HCT116 (cell line): ENCODE measurements around the gene AGAP1. TPM values are rescaled to one million over a fixed set of nuclear protein-coding genes. Genes with fewer than 3 reads are reported as not detected.

ENCODE experiments used
- ATAC-seq: fragments of 200-7000 bp; cut with Tn5 transposase; 2 replicates; pipeline ENCODE4 v1.9.1; 2020; ENCODE audit warnings: mild to moderate bottlenecking, moderate library complexity
- BruUV-seq: library from RNA; stranded (reverse); fragments of 400-500 nt; replicated peaks from 2 replicates; lab custom pipeline; 2021; lab: Mats Ljungman, UMichigan
- CTCF ChIA-PET: fragments of 300-600 bp; sonication (Branson Sonifier 250); formaldehyde crosslinking; loops from one replicate; lab custom pipeline; 2021; ENCODE audit warnings: antibody characterized with exemption; lab: Charles Lee
- POLR2A ChIA-PET: fragments of 300-600, 350-600 bp; sonication (Branson Sonifier 250); formaldehyde crosslinking; loops from one replicate; lab custom pipeline; 2021; ENCODE audit warnings: antibody characterized with exemption; lab: Charles Lee
- RAD21 ChIA-PET, 2 experiments: fragments of 300-600 bp; sonication (Branson Sonifier 250); formaldehyde crosslinking; loops; one replicate each; lab custom pipeline; 2023; ENCODE audit warnings: low total read pairs in 2 of 2; ENCODE audit not compliant: uncharacterized antibody in 2 of 2, unreplicated experiment in 2 of 2, low non-redundant PET in 1 of 2; lab: Charles Lee
- DNase-seq: peaks from one replicate; pipeline ENCODE4 v3.0.0-alpha.2; 2010; ENCODE audit warnings: low read depth, low spot score
- H2AFZ ChIP-seq: fragments of 200-600 bp; shearing (Covaris generic), sonication (generic); 2 replicates; pipeline ENCODE4 v1.6.1; 2017; ENCODE audit warnings: low read depth, mixed run types, mixed read lengths, antibody characterized with exemption, low read length; ENCODE audit not compliant: poor library complexity, severe bottlenecking
- H3K27ac ChIP-seq: 2 replicates; pipeline ENCODE4 v1.5.1; 2012; ENCODE audit warnings: low read depth, low read length
- H3K27me3 ChIP-seq: fragments of 200-600 bp; sonication (generic); 2 replicates; pipeline ENCODE4 v1.6.1; 2016; ENCODE audit warnings: mixed run types, low read length, mixed read lengths; ENCODE audit not compliant: insufficient read depth
- H3K36me3 ChIP-seq, 2 experiments: fragments of 200-500 bp in 1 of 2; fragments of 200-600 bp in 1 of 2; sonication (Bioruptor generic) in 1 of 2; sonication (generic) in 1 of 2; 2 replicates each; pipeline versions ENCODE4 v1.5.1 to v1.6.1; 2014 to 2016; ENCODE audit warnings: low read length in 2 of 2, inconsistent platforms in 1 of 2, mixed read lengths in 1 of 2, mixed run types in 1 of 2; ENCODE audit not compliant: insufficient read depth in 2 of 2, control insufficient read depth in 1 of 2
- H3K4me1 ChIP-seq, 2 experiments: fragments of 200-600 bp in 1 of 2; sonication (generic) in 1 of 2; 2 replicates each; pipeline versions ENCODE4 v1.5.1 to v1.6.1; 2012 to 2017; ENCODE audit warnings: low read length in 2 of 2, inconsistent platforms in 1 of 2, mild to moderate bottlenecking in 1 of 2, mixed read lengths in 1 of 2, mixed run types in 1 of 2, moderate library complexity in 1 of 2; ENCODE audit not compliant: insufficient read depth in 2 of 2, control insufficient read depth in 1 of 2
- H3K4me2 ChIP-seq: fragments of 200-600 bp; sonication (generic); 2 replicates; pipeline ENCODE4 v1.6.1; 2017; ENCODE audit warnings: mixed run types, low read length, mixed read lengths
- H3K4me3 ChIP-seq, 2 experiments: fragments of 200-600 bp in 1 of 2; sonication (generic) in 1 of 2; replicated peaks in 1 of 2; 2 replicates each; pipeline ENCODE4 v1.5.1; 2011 to 2016; ENCODE audit warnings: low read length in 2 of 2, control low read depth in 1 of 2, low read depth in 1 of 2, mild to moderate bottlenecking in 1 of 2, mixed read lengths in 1 of 2, mixed run types in 1 of 2
- H3K79me2 ChIP-seq: fragments of 200-600 bp; sonication (generic); 2 replicates; pipeline ENCODE4 v1.6.1; 2017; ENCODE audit warnings: mild to moderate bottlenecking, mixed run types, low read length, moderate library complexity, mixed read lengths; ENCODE audit not compliant: insufficient read depth
- H3K9ac ChIP-seq: fragments of 200-600 bp; sonication (generic); 2 replicates; pipeline ENCODE4 v1.6.1; 2016; ENCODE audit warnings: low read length, mixed read lengths
- H3K9me2 ChIP-seq: fragments of 200-600 bp; sonication (generic), shearing (Covaris generic); 2 replicates; pipeline ENCODE4 v1.6.1; 2017; ENCODE audit warnings: mixed run types, mild to moderate bottlenecking, moderate library complexity; ENCODE audit not compliant: insufficient read depth
- H3K9me3 ChIP-seq, 2 experiments: fragments of 200-500 bp in 1 of 2; fragments of 200-600 bp in 1 of 2; sonication (Bioruptor generic) in 1 of 2; sonication (generic) in 1 of 2; 2 replicates each; pipeline ENCODE4 v1.6.1; 2014 to 2017; ENCODE audit warnings: low read length in 2 of 2, mixed read lengths in 2 of 2, inconsistent platforms in 1 of 2, low read depth in 1 of 2, mild to moderate bottlenecking in 1 of 2, mixed run types in 1 of 2, moderate library complexity in 1 of 2; ENCODE audit not compliant: control insufficient read depth in 1 of 2, insufficient read depth in 1 of 2
- H4K20me1 ChIP-seq: fragments of 200-600 bp; sonication (generic), shearing (Covaris generic); 2 replicates; pipeline ENCODE4 v1.6.1; 2017; ENCODE audit warnings: mixed run types, mild to moderate bottlenecking, moderate library complexity; ENCODE audit not compliant: insufficient read depth
- ELF1 ChIP-seq: IDR thresholded peaks from 2 replicates; pipeline ENCODE4 v1.6.1; 2012; ENCODE audit warnings: low read depth, borderline replicate concordance
- ZNF274 ChIP-seq: fragments of 200-500 bp; sonication (Bioruptor generic); IDR thresholded peaks from 2 replicates; pipeline ENCODE4 v1.6.1; 2014; ENCODE audit warnings: mild to moderate bottlenecking, low read depth, low read length, inconsistent platforms
- intact Hi-C: fragments of 100-400 bp; cut with micrococcal nuclease; formaldehyde crosslinking; loops from 2 replicates; pipeline ENCODE4 v1.10.0; 2022
- total RNA-seq: library from RNA; stranded (reverse); gene quantifications from one replicate; pipeline ENCODE4 v1.2.1, GENCODE V29; 2021; ENCODE audit not compliant: unreplicated experiment
- TF ChIP-seq, protein P1 (sequence below): IDR thresholded peaks from 2 replicates; pipeline ENCODE4 v1.6.1; 2012; ENCODE audit warnings: low read depth

The AGAP1 gene
- total RNA-seq, 1 experiment from 2014 or later = 43.8 TPM

DNA sequence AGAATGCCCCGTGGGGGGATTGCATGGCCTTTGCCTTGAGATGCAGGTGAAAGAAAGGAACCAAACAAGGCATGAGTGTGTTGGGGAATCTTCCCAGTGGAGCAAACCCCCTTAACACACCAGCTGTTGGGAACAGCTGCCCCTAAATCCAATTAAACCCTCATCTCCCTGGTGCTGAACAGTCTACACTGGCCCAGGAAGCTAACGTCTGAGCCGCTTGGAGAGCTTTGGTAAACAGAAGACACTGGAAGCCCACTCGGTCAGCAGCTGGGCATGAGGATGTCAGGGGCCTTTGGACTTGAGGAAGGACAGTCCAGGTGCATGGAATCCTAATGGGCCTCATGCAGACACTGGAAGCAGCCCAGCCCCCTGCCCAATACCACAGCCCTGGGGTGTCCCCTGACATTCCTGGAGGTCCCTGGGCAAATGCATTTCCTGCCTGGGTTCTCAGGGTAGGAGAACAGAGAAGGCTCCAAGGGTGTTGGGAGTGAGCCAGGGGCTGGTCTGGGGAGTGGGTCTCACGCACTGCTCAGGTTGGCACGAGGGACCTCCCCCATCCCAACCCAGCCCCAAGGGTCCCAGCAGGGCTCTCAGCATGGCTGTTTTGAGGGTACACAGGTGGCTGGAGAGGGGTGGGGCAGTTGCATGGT lies 636.6 kb downstream of the AGAP1 start (continued):
- TF ChIP-seq, protein P1, sequence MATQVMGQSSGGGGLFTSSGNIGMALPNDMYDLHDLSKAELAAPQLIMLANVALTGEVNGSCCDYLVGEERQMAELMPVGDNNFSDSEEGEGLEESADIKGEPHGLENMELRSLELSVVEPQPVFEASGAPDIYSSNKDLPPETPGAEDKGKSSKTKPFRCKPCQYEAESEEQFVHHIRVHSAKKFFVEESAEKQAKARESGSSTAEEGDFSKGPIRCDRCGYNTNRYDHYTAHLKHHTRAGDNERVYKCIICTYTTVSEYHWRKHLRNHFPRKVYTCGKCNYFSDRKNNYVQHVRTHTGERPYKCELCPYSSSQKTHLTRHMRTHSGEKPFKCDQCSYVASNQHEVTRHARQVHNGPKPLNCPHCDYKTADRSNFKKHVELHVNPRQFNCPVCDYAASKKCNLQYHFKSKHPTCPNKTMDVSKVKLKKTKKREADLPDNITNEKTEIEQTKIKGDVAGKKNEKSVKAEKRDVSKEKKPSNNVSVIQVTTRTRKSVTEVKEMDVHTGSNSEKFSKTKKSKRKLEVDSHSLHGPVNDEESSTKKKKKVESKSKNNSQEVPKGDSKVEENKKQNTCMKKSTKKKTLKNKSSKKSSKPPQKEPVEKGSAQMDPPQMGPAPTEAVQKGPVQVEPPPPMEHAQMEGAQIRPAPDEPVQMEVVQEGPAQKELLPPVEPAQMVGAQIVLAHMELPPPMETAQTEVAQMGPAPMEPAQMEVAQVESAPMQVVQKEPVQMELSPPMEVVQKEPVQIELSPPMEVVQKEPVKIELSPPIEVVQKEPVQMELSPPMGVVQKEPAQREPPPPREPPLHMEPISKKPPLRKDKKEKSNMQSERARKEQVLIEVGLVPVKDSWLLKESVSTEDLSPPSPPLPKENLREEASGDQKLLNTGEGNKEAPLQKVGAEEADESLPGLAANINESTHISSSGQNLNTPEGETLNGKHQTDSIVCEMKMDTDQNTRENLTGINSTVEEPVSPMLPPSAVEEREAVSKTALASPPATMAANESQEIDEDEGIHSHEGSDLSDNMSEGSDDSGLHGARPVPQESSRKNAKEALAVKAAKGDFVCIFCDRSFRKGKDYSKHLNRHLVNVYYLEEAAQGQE = no peak

DNA sequence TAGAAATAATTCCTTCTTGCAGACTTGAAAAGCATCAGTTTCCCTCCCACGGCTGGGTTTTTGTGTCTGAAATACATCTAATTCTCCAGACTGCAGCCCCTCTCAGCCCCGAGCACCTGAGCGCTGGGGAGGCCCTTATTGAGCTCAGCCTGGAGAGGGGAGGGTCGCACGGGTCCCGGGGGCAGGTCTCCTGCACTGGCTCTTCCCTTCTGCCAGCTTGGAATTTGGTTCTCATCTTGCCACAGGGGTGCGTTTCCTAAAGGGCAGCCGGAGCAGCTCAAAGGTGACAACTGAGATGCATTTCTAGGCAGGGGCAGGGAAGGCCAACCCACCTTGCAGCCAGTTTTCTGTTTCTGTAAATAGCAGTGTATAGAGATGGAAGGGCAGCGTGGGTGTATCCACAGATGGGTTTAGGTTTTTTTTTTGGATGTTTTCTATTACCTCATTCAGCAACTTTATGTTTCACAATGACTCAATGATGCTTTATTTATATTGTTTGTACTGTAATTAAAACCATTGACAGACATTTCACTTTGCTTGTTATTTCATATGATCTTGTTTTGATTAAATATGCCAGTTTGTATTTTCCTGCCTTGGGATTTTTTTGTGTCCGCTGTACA lies 637.3 kb downstream of the AGAP1 start:
- no TSS peak for BruUV-seq
- Histone ChIP-seq H3K27me3 (no peaks in the 10 kb centered on the region), H3K27ac (no peak overlapping the region), H3K4me2 (no peak overlapping the region), H3K9me2 (no peaks in the 10 kb centered on the region), H3K79me2 (no peaks in the 10 kb centered on the region), H2AFZ (no peak overlapping the region), H3K9me3 (no peaks in the 10 kb centered on the region), H3K9ac (no peak overlapping the region), H4K20me1 (no peaks in the 10 kb centered on the region), H3K4me1 (no peaks in the 10 kb centered on the region), H3K36me3 (no peaks in the 10 kb centered on the region), H3K4me3 (no peak overlapping the region)
- no peak for TF ChIP-seq ZNF274
- TF ChIP-seq ELF1 = no peak
- TF ChIP-seq, protein P1 = no peak
- intact Hi-C loops = no loop called here
- ChIA-PET RAD21 (no interaction called here), CTCF (no interaction called here), POLR2A (no interaction called here)
- ATAC-seq (no peak), DNase-seq (no peak)
